H1 (cell line): ENCODE data around the gene WNT9B. TPM values are rescaled to one million over a fixed set of nuclear protein-coding genes. Genes with fewer than 3 reads are reported as not detected.

Experiments used
- CTCF ChIA-PET: fragments of 300-600 bp; sonication (Branson Sonifier 250); formaldehyde crosslinking; loops from one replicate; lab custom pipeline; 2021; ENCODE audit not compliant: partially characterized antibody; lab: Charles Lee
- POLR2A ChIA-PET: fragments of 300-600 bp; sonication (Branson Sonifier 250); formaldehyde crosslinking; loops from one replicate; lab custom pipeline; 2021; ENCODE audit warnings: inconsistent platforms; ENCODE audit not compliant: partially characterized antibody; lab: Charles Lee
- DNase-seq, 2 experiments: peaks; one replicate each; pipeline versions ENCODE4 v3.0.0 to v3.0.0-alpha.2; 2010 to 2022; ENCODE audit warnings: low spot score in 2 of 2, low read depth in 1 of 2, mixed read lengths in 1 of 2
- FAIRE-seq: peaks from 2 replicates; lab custom pipeline; 2011; peaks lifted over from hg19 to GRCh38; lab: Jason Lieb, UNC
- H2AFZ ChIP-seq: 2 replicates; pipeline ENCODE4 v1.8.1; 2012; ENCODE audit warnings: low read length, inconsistent platforms
- H2AK5ac ChIP-seq: 2 replicates; pipeline ENCODE4 v1.6.1; 2013; ENCODE audit warnings: low read depth, low read length
- H2BK120ac ChIP-seq: replicated peaks from 2 replicates; pipeline ENCODE3; 2013; ENCODE audit warnings: low read depth, low read length, inconsistent platforms
- H2BK12ac ChIP-seq: 2 replicates; pipeline ENCODE4 v1.6.1; 2013; ENCODE audit warnings: low read depth, low read length
- H2BK15ac ChIP-seq: 2 replicates; pipeline ENCODE4 v1.6.1; 2013; ENCODE audit warnings: low read length
- H2BK20ac ChIP-seq: 2 replicates; pipeline ENCODE4 v1.6.1; 2013; ENCODE audit warnings: low read length
- H2BK5ac ChIP-seq: 2 replicates; pipeline ENCODE4 v1.6.1; 2013; ENCODE audit warnings: low read depth, low read length
- H3K14ac ChIP-seq: 2 replicates; pipeline ENCODE4 v1.6.1; 2013; ENCODE audit warnings: inconsistent platforms; ENCODE audit not compliant: insufficient read length
- H3K18ac ChIP-seq: 2 replicates; pipeline ENCODE4 v1.6.1; 2013; ENCODE audit warnings: low read length; ENCODE audit errors: extremely low read depth
- H3K23ac ChIP-seq: 2 replicates; pipeline ENCODE4 v1.6.1; 2013; ENCODE audit warnings: inconsistent platforms; ENCODE audit not compliant: insufficient read length
- H3K23me2 ChIP-seq: 2 replicates; pipeline ENCODE4 v1.6.1; 2013; ENCODE audit warnings: low read depth, low read length
- H3K27ac ChIP-seq: 2 replicates; pipeline ENCODE4 v1.6.1; 2011; ENCODE audit warnings: low read depth, low read length, inconsistent platforms
- H3K27me3 ChIP-seq, 4 experiments: replicated peaks in 1 of 4; 1 replicate in 1 of 4; 2 replicates in 3 of 4; pipeline versions ENCODE4 v1.6.1 to v1.8.1; 2011 to 2013; ENCODE audit warnings: low read length in 3 of 4, mild to moderate bottlenecking in 3 of 4, inconsistent platforms in 2 of 4, mixed read lengths in 2 of 4, moderate library complexity in 1 of 4; ENCODE audit not compliant: control insufficient read depth in 3 of 4, insufficient read depth in 3 of 4; ENCODE audit errors: extremely low read depth in 1 of 4
- H3K36me3 ChIP-seq, 4 experiments: 2 replicates each; pipeline versions ENCODE4 v1.6.1 to v1.8.1; 2011 to 2013; ENCODE audit warnings: mild to moderate bottlenecking in 4 of 4, low read length in 3 of 4, moderate library complexity in 2 of 4, control low read depth in 1 of 4, inconsistent platforms in 1 of 4; ENCODE audit not compliant: insufficient read depth in 4 of 4, control insufficient read depth in 2 of 4
- H3K4ac ChIP-seq: replicated peaks from 2 replicates; pipeline ENCODE3; 2013; ENCODE audit warnings: low read length, low read depth, mixed read lengths, inconsistent platforms; ENCODE audit not compliant: insufficient read length
- H3K4me1 ChIP-seq, 4 experiments: replicated peaks in 1 of 4; 1 replicate in 1 of 4; 2 replicates in 3 of 4; pipeline versions ENCODE4 v1.6.1 to v1.8.1; 2011 to 2013; ENCODE audit warnings: low read length in 3 of 4, inconsistent platforms in 2 of 4, mixed read lengths in 1 of 4; ENCODE audit not compliant: insufficient read depth in 4 of 4, control insufficient read depth in 3 of 4
- H3K4me2 ChIP-seq, 2 experiments: 2 replicates each; pipeline versions ENCODE4 v1.6.1 to v1.8.1; 2011 to 2013; ENCODE audit warnings: low read depth in 2 of 2, low read length in 2 of 2, control low read depth in 1 of 2, inconsistent platforms in 1 of 2, mild to moderate bottlenecking in 1 of 2; ENCODE audit not compliant: insufficient read depth in 1 of 2
- H3K4me3 ChIP-seq, 4 experiments: fragments of 200-600, 300-600 bp in 1 of 4; sonication (generic), shearing (Covaris generic), sonication (Bioruptor Twin) in 1 of 4; 2 replicates each; pipeline versions ENCODE4 v1.5.1 to v1.8.1; 2011 to 2016; ENCODE audit warnings: low read length in 4 of 4, low read depth in 3 of 4, control low read depth in 2 of 4, inconsistent platforms in 2 of 4, mild to moderate bottlenecking in 2 of 4, mixed read lengths in 1 of 4, moderate library complexity in 1 of 4; ENCODE audit not compliant: insufficient read depth in 2 of 4; ENCODE audit errors: extremely low read depth in 1 of 4
- H3K56ac ChIP-seq: replicated peaks from 2 replicates; pipeline ENCODE3; 2013; ENCODE audit warnings: low read depth, mild to moderate bottlenecking, mixed read lengths, low read length, inconsistent platforms; ENCODE audit not compliant: insufficient read length
- H3K79me1 ChIP-seq: 2 replicates; pipeline ENCODE4 v1.6.1; 2013; ENCODE audit warnings: low read depth, low read length, control low read depth
- H3K79me2 ChIP-seq, 2 experiments: 2 replicates each; pipeline versions ENCODE4 v1.6.1 to v1.8.1; 2012 to 2013; ENCODE audit warnings: low read length in 2 of 2, mild to moderate bottlenecking in 2 of 2, inconsistent platforms in 1 of 2; ENCODE audit not compliant: insufficient read depth in 2 of 2, control insufficient read depth in 1 of 2
- H3K9ac ChIP-seq, 4 experiments: replicated peaks in 1 of 4; 1 replicate in 1 of 4; 2 replicates in 3 of 4; pipeline versions ENCODE4 v1.6.1 to v1.8.1; 2011 to 2013; ENCODE audit warnings: low read depth in 3 of 4, low read length in 3 of 4, control low read depth in 2 of 4, mild to moderate bottlenecking in 2 of 4, moderate library complexity in 2 of 4, inconsistent platforms in 1 of 4; ENCODE audit errors: extremely low read depth in 1 of 4
- H3K9me3 ChIP-seq, 2 experiments: 2 replicates each; pipeline versions ENCODE4 v1.6.1 to v1.8.1; 2012 to 2013; ENCODE audit warnings: mild to moderate bottlenecking in 2 of 2, moderate library complexity in 2 of 2, control low read depth in 1 of 2, inconsistent platforms in 1 of 2, low read depth in 1 of 2, low read length in 1 of 2, mixed read lengths in 1 of 2; ENCODE audit not compliant: insufficient read depth in 2 of 2
- H4K20me1 ChIP-seq, 2 experiments: replicated peaks in 1 of 2; 2 replicates each; pipeline versions ENCODE3 to v1.8.1; 2011 to 2013; ENCODE audit warnings: inconsistent platforms in 2 of 2, low read length in 2 of 2, mild to moderate bottlenecking in 1 of 2; ENCODE audit not compliant: insufficient read depth in 2 of 2, control insufficient read depth in 1 of 2
- H4K5ac ChIP-seq: 2 replicates; pipeline ENCODE4 v1.6.1; 2013; ENCODE audit warnings: low read length, low read depth, mixed read lengths, inconsistent platforms; ENCODE audit not compliant: insufficient read length
- H4K8ac ChIP-seq: 2 replicates; pipeline ENCODE4 v1.8.0; 2013; ENCODE audit warnings: mild to moderate bottlenecking, moderate library complexity, low read length, inconsistent platforms; ENCODE audit not compliant: insufficient read depth; ENCODE audit errors: extremely low read depth
- H4K91ac ChIP-seq: replicated peaks from 2 replicates; pipeline ENCODE3; 2013; ENCODE audit warnings: low read length, mixed read lengths, inconsistent platforms; ENCODE audit not compliant: insufficient read length
- ATF3 ChIP-seq: IDR thresholded peaks from 2 replicates; pipeline ENCODE4 v1.6.1; 2011; ENCODE audit warnings: low read depth, mild to moderate bottlenecking, low read length; ENCODE audit not compliant: insufficient read depth
- BRCA1 ChIP-seq: IDR thresholded peaks from 2 replicates; pipeline ENCODE4 v1.6.1; 2012; ENCODE audit warnings: low read depth, low read length, improper control_type of control experiment
- CEBPB ChIP-seq: IDR thresholded peaks from 2 replicates; pipeline ENCODE4 v1.6.1; 2012; ENCODE audit warnings: low read depth, low read length
- CTCF ChIP-seq, 3 experiments: IDR thresholded peaks; 1 replicate in 2 of 3; 2 replicates in 1 of 3; pipeline versions ENCODE4 v1.5.1 to v1.6.1; 2011; ENCODE audit warnings: low read length in 3 of 3, mild to moderate bottlenecking in 3 of 3, inconsistent platforms in 2 of 3, low read depth in 1 of 3, moderate library complexity in 1 of 3; ENCODE audit not compliant: insufficient read depth in 1 of 3; ENCODE audit errors: control extremely low read depth in 1 of 3
- EGR1 ChIP-seq: IDR thresholded peaks from 2 replicates; pipeline ENCODE4 v1.6.1; 2011; ENCODE audit warnings: low read depth, low read length, borderline replicate concordance
- POLR2A ChIP-seq, 2 experiments: IDR thresholded peaks; 1 replicate in 1 of 2; 2 replicates in 1 of 2; pipeline ENCODE4 v1.6.1; 2011; ENCODE audit warnings: low read depth in 2 of 2, low read length in 2 of 2, mild to moderate bottlenecking in 2 of 2; ENCODE audit errors: control extremely low read depth in 1 of 2
- POU5F1 ChIP-seq: IDR thresholded peaks from 2 replicates; pipeline ENCODE4 v1.6.1; 2011; ENCODE audit warnings: low read depth, mild to moderate bottlenecking, low read length, moderate library complexity
- RBBP5 ChIP-seq: IDR thresholded peaks from 2 replicates; pipeline ENCODE4 v1.7.1; 2012; ENCODE audit warnings: low read depth, mild to moderate bottlenecking, inconsistent platforms, low read length, moderate library complexity, borderline replicate concordance
- RXRA ChIP-seq: IDR thresholded peaks from 2 replicates; pipeline ENCODE4 v1.6.1; 2011; ENCODE audit warnings: low read depth, mild to moderate bottlenecking, low read length, moderate library complexity; ENCODE audit not compliant: insufficient read depth
- TAF1 ChIP-seq: IDR thresholded peaks from 2 replicates; pipeline ENCODE4 v1.6.1; 2011; ENCODE audit warnings: mild to moderate bottlenecking, low read depth, low read length
- TCF12 ChIP-seq: IDR thresholded peaks from 2 replicates; pipeline ENCODE4 v1.6.1; 2011; ENCODE audit warnings: low read depth, mild to moderate bottlenecking, low read length
- ZNF274 ChIP-seq: IDR thresholded peaks from 2 replicates; pipeline ENCODE4 v1.7.0; 2012; ENCODE audit warnings: low read length, borderline replicate concordance; ENCODE audit errors: extremely low read depth
- WGBS, 2 experiments: shearing (Covaris generic) in 1 of 2; methylation state at CpG; one replicate each; pipeline versions ENCODE4 v1.1.6 to v1.1.7; 2013 to 2015; ENCODE audit warnings: low lambda C conversion rate in 2 of 2, mixed read lengths in 2 of 2, inconsistent platforms in 1 of 2, low coverage in 1 of 2, missing lambda C conversion rate in 1 of 2; ENCODE audit not compliant: insufficient replicate concordance in 2 of 2, insufficient coverage in 1 of 2, insufficient read length in 1 of 2; ENCODE audit errors: extremely low coverage in 1 of 2, missing lambda C conversion rate in 1 of 2; 5-methylcytosine and 5-hydroxymethylcytosine counted together
- polyA plus RNA-seq, 7 experiments: library from polyadenylated mRNA; depleted of rRNA in 3 of 7; stranded (reverse) in 5 of 7; unstranded in 2 of 7; fragments of >200 nt in 5 of 7; fragments of 200-250 nt in 2 of 7; gene quantifications; 1 replicate in 5 of 7; 2 replicates in 1 of 7; 4 replicates in 1 of 7; pipeline versions ENCODE4 v1.2.1 to v1.2.3, GENCODE V29; 2011 to 2013; ENCODE audit warnings: missing spikeins in 2 of 7, mixed read lengths in 2 of 7
- total RNA-seq: library from RNA; stranded (reverse); fragmentation: NEBNext Ultra II Directional; extraction: Animal tissue kit (Norgen Biotek cat#: 25700); gene quantifications from 2 replicates; pipeline ENCODE4 v1.2.1, GENCODE V29; 2021

Gene WNT9B
- total and polyA plus RNA-seq, 2 of the 8 experiments (the other 6 are each of a cell fraction or from before 2014, with no cell fraction given) = 0.21 TPM; not detected in 1

- 95% methylated on average over 15 of the region's 16 CpGs; no CpG with 5 or more reads in 1 of the 2 experiments for WGBS, 2 experiments
- H3K27me3 ChIP-seq = peaks cover 0 to 3% (median 0%) of the 10 kb centered on the region in 4 experiments; a peak in 2 of 7 replicates
- DNase-seq (no peak), FAIRE-seq (no peak)
- no peak overlapping the region for H3K56ac ChIP-seq
- no peaks in the 10 kb centered on the region for H3K79me2 ChIP-seq
- no peak overlapping the region for H3K4ac ChIP-seq
- CTCF ChIA-PET = interaction anchor here (0.5 to 5.2 kb wide), 15 partner anchors 10 to 108 kb away, joined by 3 to 41 read pairs (median 4); no protein-coding TSS in a partner anchor
- H3K4me2 ChIP-seq = no peak overlapping the region
- no peak overlapping the region for H4K5ac ChIP-seq
- no peaks in the 10 kb centered on the region for H3K4me1 ChIP-seq
- H2BK5ac ChIP-seq = no peak overlapping the region
- H3K14ac ChIP-seq = no peak overlapping the region
- no peak overlapping the region for H3K27ac ChIP-seq
- no peak overlapping the region for H2AFZ ChIP-seq
- no peak overlapping the region for H2BK120ac ChIP-seq
- H2BK15ac ChIP-seq = no peak overlapping the region
- no peaks in the 10 kb centered on the region for H3K36me3 ChIP-seq
- H4K91ac ChIP-seq = no peak overlapping the region
- no peak overlapping the region for H2BK20ac ChIP-seq
- H3K23me2 ChIP-seq = no peaks in the 10 kb centered on the region; the same call in 1 of the 2 replicates
- no peak overlapping the region for H2BK12ac ChIP-seq
- H3K4me3 ChIP-seq = no peak overlapping the region
- H3K9ac ChIP-seq = no peak overlapping the region
- no peak overlapping the region for H3K18ac ChIP-seq
- no peak overlapping the region for H2AK5ac ChIP-seq
- no peak overlapping the region for H4K8ac ChIP-seq
- no peaks in the 10 kb centered on the region for H3K9me3 ChIP-seq
- POLR2A ChIA-PET = no interaction called here
- no peaks in the 10 kb centered on the region for H3K79me1 ChIP-seq
- peaks cover 0 to 4% of the 10 kb centered on the region in 2 experiments for H4K20me1 ChIP-seq
- H3K23ac ChIP-seq = no peak overlapping the region
- TF ChIP-seq POLR2A (IDR thresholded peaks at IDR 0.05; ENCODE audit: control extremely low read depth in 1 of 2, low read depth in 2 of 2, low read length in 2 of 2) (no peak), TAF1 (no peak), POU5F1 (no peak), CTCF (IDR thresholded peaks at IDR 0.05; ENCODE audit: control extremely low read depth in 1 of 3, insufficient read depth in 1 of 3, low read depth in 1 of 3, low read length in 3 of 3) (peak in 1 of 3 experiments; percentile 17; a peak in 1 of 4 replicates), ZNF274 (no peak), EGR1 (no peak), RBBP5 (no peak), BRCA1 (no peak), RXRA (no peak), CEBPB (no peak), ATF3 (no peak), TCF12 (no peak)
Measured at GRCh38 chr17:46874906-46875305, 23.5 kb downstream of the WNT9B start.
